OCI-LY7 (cell line): ENCODE results near the gene FLNB.
"Not testable (repeated sequence)": the region's sequence is repeated elsewhere in the genome, so short reads cannot be mapped to it uniquely, and the experiment has no call there.

Experiments used
- EZH2phosphoT487 ChIP-seq: fragments of 200-600 bp; sonication (generic); IDR thresholded peaks from 2 replicates; pipeline ENCODE4 v1.6.1; 2018; ENCODE audit warnings: low read depth, borderline replicate concordance, mild to moderate bottlenecking, mixed run types, antibody characterized with exemption, low read length, moderate library complexity, mixed read lengths
- TF ChIP-seq, protein P1 (sequence below): fragments of 200-600 bp; sonication (generic); conservative IDR thresholded peaks from 2 replicates; pipeline ENCODE4 v1.5.1; 2014; ENCODE audit warnings: mild to moderate bottlenecking, antibody characterized with exemption, low read length, moderate library complexity, mixed read lengths

DNA sequence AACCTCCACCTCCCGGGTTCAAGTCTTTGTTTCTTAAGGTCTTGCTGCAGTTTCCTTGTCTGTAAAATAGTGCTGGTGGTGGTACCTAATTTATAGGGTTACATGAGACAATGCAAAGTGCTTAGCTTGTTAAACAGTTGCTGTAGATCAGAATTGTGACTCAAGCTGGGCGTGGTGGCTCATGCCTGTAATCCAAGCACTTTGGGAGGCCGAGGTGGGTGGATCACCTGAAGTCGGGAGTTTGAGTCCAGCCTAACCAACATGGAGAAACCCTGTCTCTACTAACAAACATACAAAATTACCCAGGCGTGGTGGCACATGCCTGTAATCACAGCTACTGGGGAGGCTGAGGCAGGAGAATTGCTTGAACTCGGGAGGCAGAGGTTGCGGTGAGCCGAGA lies 19.0 kb upstream of the FLNB start:
- TF ChIP-seq, protein P1, sequence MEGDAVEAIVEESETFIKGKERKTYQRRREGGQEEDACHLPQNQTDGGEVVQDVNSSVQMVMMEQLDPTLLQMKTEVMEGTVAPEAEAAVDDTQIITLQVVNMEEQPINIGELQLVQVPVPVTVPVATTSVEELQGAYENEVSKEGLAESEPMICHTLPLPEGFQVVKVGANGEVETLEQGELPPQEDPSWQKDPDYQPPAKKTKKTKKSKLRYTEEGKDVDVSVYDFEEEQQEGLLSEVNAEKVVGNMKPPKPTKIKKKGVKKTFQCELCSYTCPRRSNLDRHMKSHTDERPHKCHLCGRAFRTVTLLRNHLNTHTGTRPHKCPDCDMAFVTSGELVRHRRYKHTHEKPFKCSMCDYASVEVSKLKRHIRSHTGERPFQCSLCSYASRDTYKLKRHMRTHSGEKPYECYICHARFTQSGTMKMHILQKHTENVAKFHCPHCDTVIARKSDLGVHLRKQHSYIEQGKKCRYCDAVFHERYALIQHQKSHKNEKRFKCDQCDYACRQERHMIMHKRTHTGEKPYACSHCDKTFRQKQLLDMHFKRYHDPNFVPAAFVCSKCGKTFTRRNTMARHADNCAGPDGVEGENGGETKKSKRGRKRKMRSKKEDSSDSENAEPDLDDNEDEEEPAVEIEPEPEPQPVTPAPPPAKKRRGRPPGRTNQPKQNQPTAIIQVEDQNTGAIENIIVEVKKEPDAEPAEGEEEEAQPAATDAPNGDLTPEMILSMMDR = not testable (repeated sequence)
- not testable (repeated sequence) for TF ChIP-seq EZH2phosphoT487
